IPS-NIHi11 (cell line): ENCODE measurements around the gene IL15.
"Not testable (repeated sequence)": the region's sequence is repeated elsewhere in the genome, so short reads cannot be mapped to it uniquely, and the experiment has no call there.

Source experiments
- DNase-seq: peaks from one replicate; pipeline ENCODE4 v3.0.0; 2012; ENCODE audit warnings: mixed read lengths, low spot score

IL15 gene

GRCh38 chr4:141705048-141705746 is 68.8 kb downstream of the IL15 start:
- no peak for DNase-seq

GRCh38 chr4:141705747-141706377 is 69.5 kb downstream of the IL15 start:
- no peak for DNase-seq

- no peak for DNase-seq
Measured at GRCh38 chr4:141706445-141706844, 70.1 kb downstream of the IL15 start.

- DNase-seq: no peak
Measured at GRCh38 chr4:141711211-141711610, 74.8 kb downstream of the IL15 start.

- DNase-seq: no peak
Measured at GRCh38 chr4:141713185-141713584, 76.8 kb downstream of the IL15 start.

GRCh38 chr4:141713771-141714445 is 77.5 kb downstream of the IL15 start:
- peak; percentile 29 for DNase-seq

GRCh38 chr4:141719585-141719984 is 83.2 kb downstream of the IL15 start:
- no peak for DNase-seq

- DNase-seq: no peak
Measured at GRCh38 chr4:141721174-141721573, 84.8 kb downstream of the IL15 start.

- no peak for DNase-seq
Measured at GRCh38 chr4:141724646-141725045, 88.3 kb downstream of the IL15 start.

GRCh38 chr4:141727420-141727819 is 91.0 kb downstream of the IL15 start:
- DNase-seq: no peak

GRCh38 chr4:141730805-141731204 is 94.4 kb downstream of the IL15 start:
- no peak for DNase-seq

- DNase-seq: no peak
Measured at GRCh38 chr4:141731481-141731880, 95.1 kb downstream of the IL15 start.

GRCh38 chr4:141739636-141740035 is 103.3 kb downstream of the IL15 start:
- DNase-seq: no peak

GRCh38 chr4:141746026-141746425 is 109.6 kb downstream of the IL15 start:
- DNase-seq: no peak

- DNase-seq: not testable (repeated sequence)
Measured at GRCh38 chr4:141751806-141752205, 115.4 kb downstream of the IL15 start.

GRCh38 chr4:141757287-141757686 is 120.9 kb downstream of the IL15 start:
- no peak for DNase-seq

- no peak for DNase-seq
Measured at GRCh38 chr4:141759796-141760425, 123.5 kb downstream of the IL15 start.

- no peak for DNase-seq
Measured at GRCh38 chr4:141761926-141762325, 125.5 kb downstream of the IL15 start.

GRCh38 chr4:141763374-141763773 is 127.0 kb downstream of the IL15 start:
- DNase-seq: no peak

GRCh38 chr4:141768954-141769353 is 132.6 kb downstream of the IL15 start:
- no peak for DNase-seq

- no peak for DNase-seq
Measured at GRCh38 chr4:141771889-141772830, 135.8 kb downstream of the IL15 start.

- DNase-seq: no peak
Measured at GRCh38 chr4:141772838-141773237, 136.5 kb downstream of the IL15 start.
